H9 (cell line): Measurements from ENCODE around the gene ENPP1. TPM values are rescaled to one million over a fixed set of nuclear protein-coding genes. Genes with fewer than 3 reads are reported as not detected.

ENCODE experiments used
- DNase-seq: peaks from one replicate; pipeline ENCODE4 v3.0.0-alpha.2; 2017
- H2AFZ ChIP-seq: one replicate; pipeline ENCODE4 v1.6.1; 2013; ENCODE audit warnings: mild to moderate bottlenecking, low read length, control low read depth, moderate library complexity
- H2AK5ac ChIP-seq: 2 replicates; pipeline ENCODE4 v1.6.1; 2013; ENCODE audit warnings: low read length, control low read depth, mixed read lengths; ENCODE audit not compliant: insufficient read length
- H2BK120ac ChIP-seq: one replicate; pipeline ENCODE4 v1.6.1; 2013; ENCODE audit warnings: low read depth, mild to moderate bottlenecking, low read length, control low read depth, inconsistent platforms; ENCODE audit not compliant: poor library complexity, severe bottlenecking
- H2BK12ac ChIP-seq: 2 replicates; pipeline ENCODE4 v1.6.1; 2013; ENCODE audit warnings: low read length, control low read depth, mixed read lengths, low read depth; ENCODE audit not compliant: insufficient read length
- H2BK15ac ChIP-seq: 2 replicates; pipeline ENCODE4 v1.6.1; 2013; ENCODE audit warnings: low read depth, low read length, control low read depth
- H2BK20ac ChIP-seq: one replicate; pipeline ENCODE4 v1.6.1; 2013; ENCODE audit warnings: low read depth, mild to moderate bottlenecking, low read length, control low read depth, inconsistent platforms; ENCODE audit not compliant: poor library complexity, severe bottlenecking
- H2BK5ac ChIP-seq: 2 replicates; pipeline ENCODE4 v1.6.1; 2013; ENCODE audit warnings: low read length, control low read depth, mixed read lengths; ENCODE audit not compliant: insufficient read length
- H3K14ac ChIP-seq: 2 replicates; pipeline ENCODE4 v1.6.1; 2013; ENCODE audit warnings: low read length, control low read depth; ENCODE audit not compliant: insufficient read depth
- H3K18ac ChIP-seq: 2 replicates; pipeline ENCODE4 v1.6.1; 2013; ENCODE audit warnings: low read depth, mild to moderate bottlenecking, mixed read lengths, low read length, control low read depth; ENCODE audit not compliant: insufficient read length
- H3K23ac ChIP-seq: 2 replicates; pipeline ENCODE4 v1.6.1; 2013; ENCODE audit warnings: low read length, control low read depth, mixed read lengths, low read depth; ENCODE audit not compliant: insufficient read length
- H3K23me2 ChIP-seq: 2 replicates; pipeline ENCODE4 v1.6.1; 2013; ENCODE audit warnings: low read depth, mild to moderate bottlenecking, mixed read lengths, low read length, control low read depth; ENCODE audit not compliant: insufficient read length, poor library complexity, severe bottlenecking
- H3K27ac ChIP-seq: 2 replicates; pipeline ENCODE4 v1.5.1; 2013; ENCODE audit warnings: low read length, control low read depth, mixed read lengths, low read depth; ENCODE audit not compliant: insufficient read length
- H3K27me3 ChIP-seq: 2 replicates; pipeline ENCODE4 v1.6.1; 2013; ENCODE audit warnings: low read length, control low read depth, inconsistent platforms; ENCODE audit not compliant: insufficient read depth
- H3K4ac ChIP-seq: 2 replicates; pipeline ENCODE4 v1.6.1; 2013; ENCODE audit warnings: low read depth, mild to moderate bottlenecking, control low read depth, inconsistent platforms, low read length, moderate library complexity
- H3K4me1 ChIP-seq: 2 replicates; pipeline ENCODE4 v1.6.1; 2013; ENCODE audit warnings: low read length, control low read depth, inconsistent platforms; ENCODE audit not compliant: insufficient read depth
- H3K4me2 ChIP-seq: 2 replicates; pipeline ENCODE4 v1.6.1; 2013; ENCODE audit warnings: low read length, control low read depth, mixed read lengths; ENCODE audit not compliant: insufficient read length, insufficient read depth
- H3K56ac ChIP-seq: 2 replicates; pipeline ENCODE4 v1.6.1; 2013; ENCODE audit warnings: low read depth, mild to moderate bottlenecking, mixed read lengths, low read length, control low read depth; ENCODE audit not compliant: insufficient read length
- H3K79me1 ChIP-seq: 2 replicates; pipeline ENCODE4 v1.6.1; 2013; ENCODE audit warnings: low read depth, mild to moderate bottlenecking, moderate library complexity, low read length, control low read depth, inconsistent platforms; ENCODE audit not compliant: insufficient read depth, poor library complexity, severe bottlenecking
- H3K79me2 ChIP-seq: 2 replicates; pipeline ENCODE4 v1.6.1; 2013; ENCODE audit warnings: low read length, control low read depth, inconsistent platforms; ENCODE audit not compliant: insufficient read depth
- H3K9ac ChIP-seq: 2 replicates; pipeline ENCODE4 v1.6.1; 2013; ENCODE audit warnings: low read length, control low read depth, mixed read lengths; ENCODE audit not compliant: insufficient read length; ENCODE audit errors: extremely low read depth
- H3K9me3 ChIP-seq: one replicate; pipeline ENCODE4 v1.6.1; 2013; ENCODE audit warnings: low read depth, low read length, inconsistent platforms; ENCODE audit not compliant: control insufficient read depth
- H3T11ph ChIP-seq: one replicate; pipeline ENCODE4 v1.6.1; 2013; ENCODE audit warnings: mild to moderate bottlenecking, low read length, control low read depth, inconsistent platforms
- H4K20me1 ChIP-seq: one replicate; pipeline ENCODE4 v1.6.1; 2013; ENCODE audit not compliant: control insufficient read depth, insufficient read length, insufficient read depth
- H4K5ac ChIP-seq: 2 replicates; pipeline ENCODE4 v1.6.1; 2013; ENCODE audit warnings: low read depth, mild to moderate bottlenecking, mixed read lengths, low read length, control low read depth; ENCODE audit not compliant: insufficient read length
- H4K8ac ChIP-seq: replicated peaks from 2 replicates; pipeline ENCODE4 v1.6.1; 2013; ENCODE audit warnings: low read length, control low read depth, mixed read lengths, low read depth; ENCODE audit not compliant: insufficient read length
- H4K91ac ChIP-seq: 2 replicates; pipeline ENCODE4 v1.6.1; 2013; ENCODE audit warnings: low read depth, mild to moderate bottlenecking, moderate library complexity, mixed read lengths, low read length, control low read depth; ENCODE audit not compliant: insufficient read length
- H3K27ac Mint-ChIP-seq, 3 experiments: 2 replicates in 2 of 3; 3 replicates in 1 of 3; pipeline ENCODE4 v1.8.0; 2020 to 2021; ENCODE audit warnings: mixed read lengths in 3 of 3, mild to moderate bottlenecking in 1 of 3, moderate library complexity in 1 of 3
- H3K27me3 Mint-ChIP-seq: 2 replicates; pipeline ENCODE4 v1.8.0; 2021; ENCODE audit warnings: low read depth, mild to moderate bottlenecking, moderate library complexity, mixed read lengths
- H3K36me3 Mint-ChIP-seq, 3 experiments: 2 replicates in 2 of 3; 3 replicates in 1 of 3; pipeline ENCODE4 v1.8.0; 2020 to 2021; ENCODE audit warnings: low read depth in 3 of 3, mixed read lengths in 3 of 3; ENCODE audit not compliant: insufficient read depth in 1 of 3
- H3K4me1 Mint-ChIP-seq, 2 experiments: 2 replicates each; pipeline ENCODE4 v1.8.0; 2020; ENCODE audit warnings: mixed read lengths in 2 of 2
- H3K4me3 Mint-ChIP-seq, 2 experiments: 2 replicates in 1 of 2; 3 replicates in 1 of 2; pipeline ENCODE4 v1.8.0; 2020 to 2021; ENCODE audit warnings: mild to moderate bottlenecking in 2 of 2, mixed read lengths in 2 of 2, moderate library complexity in 1 of 2
- H3K9me3 Mint-ChIP-seq, 2 experiments: 2 replicates in 1 of 2; 3 replicates in 1 of 2; pipeline ENCODE4 v1.8.0; 2020; ENCODE audit warnings: mild to moderate bottlenecking in 2 of 2, mixed read lengths in 2 of 2, moderate library complexity in 1 of 2
- CTCF ChIP-seq: fragments of 200-600 bp; sonication (generic); conservative IDR thresholded peaks from 3 replicates; pipeline ENCODE4 v1.8.0; 2021; ENCODE audit warnings: antibody characterized with exemption, mild to moderate bottlenecking
- total RNA-seq: library from RNA; stranded (reverse); gene quantifications from 2 replicates; pipeline ENCODE4 v1.2.1, GENCODE V29; 2021

ENPP1 gene
- total RNA-seq, 1 experiment from 2014 or later: 22.5 TPM

- H4K5ac ChIP-seq: no peak overlapping the region
- no peaks in the 10 kb centered on the region for H3K27me3 Mint-ChIP-seq
- H3K27ac ChIP-seq: no peak overlapping the region
These were observed 68.7 kb downstream of the ENPP1 start for GRCh38 chr6:131876545-131876944.

More at GRCh38 chr6:131876545-131876944, 68.7 kb downstream of the ENPP1 start:
- Histone ChIP-seq H3K14ac (no peak overlapping the region), H4K20me1 (no peaks in the 10 kb centered on the region), H4K8ac (no peak overlapping the region), H3K4ac (no peak overlapping the region), H2AK5ac (no peak overlapping the region), H2BK20ac (no peak overlapping the region), H3K79me1 (no peaks in the 10 kb centered on the region), H3K9ac (no peak overlapping the region), H2BK120ac (no peak overlapping the region), H2AFZ (no peak overlapping the region), H3K27me3 (no peaks in the 10 kb centered on the region), H2BK5ac (no peak overlapping the region), H3K79me2 (no peaks in the 10 kb centered on the region), H3K56ac (no peak overlapping the region), H2BK12ac (no peak overlapping the region), H3K23ac (no peak overlapping the region), H3K18ac (no peak overlapping the region), H3K4me1 (no peaks in the 10 kb centered on the region), H4K91ac (no peak overlapping the region), H3T11ph (no peak overlapping the region), H2BK15ac (no peak overlapping the region), H3K9me3 (no peaks in the 10 kb centered on the region), H3K4me2 (no peak overlapping the region), H3K23me2 (no peaks in the 10 kb centered on the region)
- no peaks in the 10 kb centered on the region for H3K9me3 Mint-ChIP-seq
- H3K36me3 Mint-ChIP-seq: peaks cover 25 to 40% (median 27%) of the 10 kb centered on the region in 3 experiments
- no peak overlapping the region for H3K27ac Mint-ChIP-seq
- TF ChIP-seq CTCF: no peak
- no peak overlapping the region for H3K4me3 Mint-ChIP-seq
- DNase-seq: no peak
- no peaks in the 10 kb centered on the region for H3K4me1 Mint-ChIP-seq
